Cardiac muscle cell (in vitro differentiated cells and primary cell): ENCODE measurements around the gene IL1R1. TPM values are rescaled to one million over a fixed set of nuclear protein-coding genes. Genes with fewer than 3 reads are reported as not detected.
A peak's percentile ranks its signal among the peaks of the same experiment; 100 is the strongest.

Experiments
- DNase-seq, 2 donors: peaks; one replicate each; pipeline versions ENCODE4 v3.0.0 to v3.0.0-alpha.2; 2010 to 2017; ENCODE audit warnings: low read depth in 1 of 2, low spot score in 1 of 2
- H3K27ac ChIP-seq: fragments of 200-600 bp; sonication (generic); 2 replicates; pipeline ENCODE4 v1.5.1; 2016
- H3K27me3 ChIP-seq: fragments of 200-600 bp; sonication (generic); 2 replicates; pipeline ENCODE4 v1.6.0; 2016; ENCODE audit warnings: control low read depth
- H3K36me3 ChIP-seq: fragments of 200-600 bp; sonication (generic); 2 replicates; pipeline ENCODE4 v1.5.1; 2016; ENCODE audit warnings: control low read depth
- H3K4me1 ChIP-seq: fragments of 200-600 bp; sonication (generic); 2 replicates; pipeline ENCODE4 v1.8.1; 2017; ENCODE audit warnings: low read depth, mild to moderate bottlenecking, mixed run types
- H3K4me3 ChIP-seq: fragments of 200-600 bp; sonication (generic); 2 replicates; pipeline ENCODE4 v1.5.1; 2016; ENCODE audit warnings: mild to moderate bottlenecking
- H3K9me3 ChIP-seq: fragments of 200-600 bp; sonication (generic); 2 replicates; pipeline ENCODE4 v1.5.1; 2017; ENCODE audit warnings: low read depth, mild to moderate bottlenecking, control low read depth
- CTCF ChIP-seq: IDR thresholded peaks from 2 replicates; pipeline ENCODE4 v1.5.1; 2012; ENCODE audit warnings: low read depth, mild to moderate bottlenecking, low read length
- polyA plus RNA-seq: library from polyadenylated mRNA; unstranded; fragments of >200 nt; fragmentation: Nextera tagmentation; extraction: Ambion mirVana; gene quantifications from 2 replicates; pipeline ENCODE4 v1.2.1, GENCODE V29; 2016
- total RNA-seq: library from RNA; depleted of rRNA; stranded (reverse); fragments of >200 nt; gene quantifications from 2 replicates; pipeline ENCODE4 v1.2.3, GENCODE V29; 2016

Gene IL1R1
- total and polyA plus RNA-seq, 2 experiments from 2014 or later: 0.18 to 1.4 TPM

- Histone ChIP-seq H3K36me3 (no peaks in the 10 kb centered on the region), H3K9me3 (no peaks in the 10 kb centered on the region), H3K27me3 (peaks cover 24% of the 10 kb centered on the region), H3K4me1 (no peaks in the 10 kb centered on the region), H3K4me3 (no peak overlapping the region), H3K27ac (no peak overlapping the region)
- peak in 1 of 2 donors; percentile 51 for DNase-seq
- no peak for TF ChIP-seq CTCF
These were observed 42.0 kb downstream of the IL1R1 start for GRCh38 chr2:102184568-102184967.

- peak in 1 of 2 donors; percentile 81 for DNase-seq
- Histone ChIP-seq H3K27ac (no peak overlapping the region), H3K4me3 (no peak overlapping the region), H3K36me3 (no peaks in the 10 kb centered on the region), H3K9me3 (no peaks in the 10 kb centered on the region), H3K4me1 (no peaks in the 10 kb centered on the region), H3K27me3 (peaks cover 24% of the 10 kb centered on the region)
- peak; percentile 78 for TF ChIP-seq CTCF
These were observed 42.8 kb downstream of the IL1R1 start for GRCh38 chr2:102185347-102185746.

- no peaks in the 10 kb centered on the region for H3K9me3 ChIP-seq
- H3K4me1 ChIP-seq: no peaks in the 10 kb centered on the region
- H3K27ac ChIP-seq: no peak within 1 kb of the TSS
- peak in 1 of 2 donors; percentile 71 for DNase-seq
- peaks cover 24% of the 10 kb centered on the region for H3K27me3 ChIP-seq
- no peaks in the 10 kb centered on the region for H3K36me3 ChIP-seq
- no peak for TF ChIP-seq CTCF
- peak within 1 kb of the TSS; percentile 13 for H3K4me3 ChIP-seq
These were observed 44.4 kb downstream of the IL1R1 start, which contains the start of gene IL1RL2 for GRCh38 chr2:102186791-102187495. Gene IL1RL2, plus strand, starts transcription at chr2:102187023. Its CDS starts 845 bp downstream, at chr2:102187868.

GRCh38 chr2:102187496-102188150 lies 45.1 kb downstream of the IL1R1 start:
- peaks cover 24% of the 10 kb centered on the region for H3K27me3 ChIP-seq
- no peaks in the 10 kb centered on the region for H3K9me3 ChIP-seq
- DNase-seq: peak in 1 of 2 donors; percentile 72
- peak overlapping the region; percentile 13 for H3K4me3 ChIP-seq
- TF ChIP-seq CTCF: peak; percentile 49
- H3K4me1 ChIP-seq: no peaks in the 10 kb centered on the region
- no peaks in the 10 kb centered on the region for H3K36me3 ChIP-seq
- no peak overlapping the region for H3K27ac ChIP-seq

GRCh38 chr2:102190430-102191107 lies 48.0 kb downstream of the IL1R1 start:
- Histone ChIP-seq H3K27me3 (peaks cover 24% of the 10 kb centered on the region), H3K36me3 (no peaks in the 10 kb centered on the region), H3K4me1 (no peaks in the 10 kb centered on the region), H3K27ac (no peak overlapping the region), H3K4me3 (no peak overlapping the region), H3K9me3 (no peaks in the 10 kb centered on the region)
- TF ChIP-seq CTCF: no peak
- DNase-seq: no peak
